GM19467 (cell line): ENCODE measurements around the gene SLC8B1.

Experiments
- ATAC-seq: cut with Tn5 transposase; IDR thresholded peaks from one replicate; pipeline ENCODE4 v1.9.1; 2021; ENCODE audit warnings: mild to moderate bottlenecking, moderate library complexity; ENCODE audit not compliant: unreplicated experiment

Gene SLC8B1

DNA sequence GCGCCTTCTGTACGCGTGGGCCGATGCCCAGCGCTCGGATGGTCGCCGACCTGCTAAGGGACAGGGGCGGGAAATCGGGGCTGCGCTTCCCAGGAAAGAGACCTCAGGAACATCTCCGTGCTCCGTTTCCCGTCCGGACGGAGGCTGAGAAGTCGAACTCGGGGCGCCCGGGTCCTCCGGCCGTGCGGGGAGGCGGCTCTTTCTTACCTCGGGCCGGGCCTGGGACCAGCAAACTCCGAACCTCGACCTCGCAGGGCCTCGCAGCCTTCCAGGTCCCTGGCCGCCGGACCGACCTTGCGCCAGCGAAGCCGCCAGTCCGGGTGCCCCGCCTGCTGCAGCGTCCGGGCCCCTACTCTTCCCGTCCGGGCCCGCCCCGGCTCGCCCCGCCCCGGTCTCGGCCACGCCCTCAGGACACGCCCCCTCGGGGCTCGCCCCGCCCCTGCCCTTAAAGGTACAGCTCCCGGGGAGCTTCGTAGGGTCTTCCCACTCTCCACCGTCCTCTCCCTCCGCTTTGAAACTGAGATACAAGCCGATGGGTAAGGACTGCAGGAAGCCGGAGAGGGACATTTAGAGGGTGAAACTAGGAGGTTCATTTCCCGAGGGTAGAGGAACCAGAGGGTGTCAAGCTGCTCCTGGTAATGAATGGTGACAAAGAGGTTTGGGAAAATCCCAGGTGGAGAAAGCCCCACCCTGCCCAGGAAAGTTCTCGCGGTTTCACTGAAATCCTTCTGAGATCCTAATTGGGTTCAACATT, at the start of gene SLC8B1:
SLC8B1 (minus strand) TSS at position 324 of the 754 bp plus-strand sequence. CDS start 2,231 bp downstream, outside the sequence.
- ATAC-seq: peak; percentile 90

DNA sequence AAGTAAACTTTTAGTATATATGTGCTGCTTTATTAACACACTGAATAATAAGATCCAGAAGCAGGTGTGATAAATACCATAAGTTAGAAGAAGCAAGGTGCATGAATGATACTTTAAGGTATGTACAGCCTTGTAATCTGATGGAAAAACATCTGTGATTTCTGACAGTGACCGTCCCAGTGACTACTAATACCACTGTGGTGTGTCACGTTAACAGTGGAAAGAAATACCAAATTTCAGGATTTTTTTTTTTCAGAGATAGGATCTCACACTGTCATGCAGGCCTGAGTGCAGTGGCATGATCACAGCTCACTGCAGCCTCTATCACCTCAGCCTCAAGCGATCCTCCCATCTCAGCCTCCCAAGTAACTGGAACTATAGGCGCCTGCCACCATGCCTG, 47.3 kb upstream of the SLC8B1 start:
- no peak for ATAC-seq

DNA sequence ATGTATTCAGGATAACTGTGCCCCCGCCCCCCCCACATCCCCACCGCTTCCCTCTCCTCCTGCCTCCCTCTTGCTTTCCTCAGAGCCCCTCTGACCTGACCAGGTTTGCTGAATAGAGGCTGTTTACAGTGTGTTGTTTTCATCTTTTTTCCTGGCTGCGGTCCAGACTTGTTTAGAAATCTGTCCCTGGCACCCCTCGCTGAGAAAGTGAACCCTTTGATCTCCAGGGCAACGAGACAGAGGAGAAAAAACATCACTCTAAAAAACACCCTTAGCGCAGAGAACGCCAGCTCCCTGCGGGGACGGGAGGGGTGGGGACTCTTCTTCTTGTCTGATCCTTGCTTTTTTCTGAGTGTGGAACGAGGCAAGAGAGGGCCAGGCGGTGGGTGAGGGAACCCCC, 46.3 kb upstream of the SLC8B1 start:
- ATAC-seq: no peak

- ATAC-seq: no peak
Measured at GRCh38 chr12:113378291-113378690, 43.4 kb upstream of the SLC8B1 start.

DNA sequence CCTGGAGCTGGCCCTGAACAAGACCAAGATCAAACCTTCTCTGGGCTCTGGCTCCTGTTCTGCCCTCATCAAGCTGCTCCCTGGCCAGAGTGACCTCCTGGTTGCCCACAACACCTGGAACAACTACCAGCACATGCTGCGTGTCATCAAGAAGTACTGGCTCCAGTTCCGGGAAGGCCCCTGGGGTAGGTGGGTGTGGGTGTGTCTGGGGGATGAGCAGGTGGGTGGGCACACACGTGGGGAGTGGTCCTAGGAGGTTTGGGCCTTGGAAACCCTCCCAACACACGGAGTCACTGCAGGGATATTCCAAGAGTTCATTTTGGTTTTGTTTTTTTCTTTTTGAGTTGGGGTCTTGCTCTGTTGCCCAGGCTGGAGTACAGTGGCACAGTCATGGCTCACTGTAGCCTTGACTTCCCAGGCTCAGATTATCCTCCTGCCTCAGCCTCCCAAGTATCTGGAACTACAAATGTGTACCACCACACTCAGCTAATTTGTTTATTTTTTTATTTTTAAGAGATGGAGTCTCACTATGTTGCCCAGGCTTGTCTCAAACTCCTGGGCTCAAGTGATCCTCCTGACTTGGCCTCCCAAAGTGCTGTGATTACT, 40.0 kb upstream of the SLC8B1 start:
- no peak for ATAC-seq

GRCh38 chr12:113373969-113374368, 39.1 kb upstream of the SLC8B1 start:
- no peak for ATAC-seq

GRCh38 chr12:113373440-113373839, 38.5 kb upstream of the SLC8B1 start:
- ATAC-seq: no peak

GRCh38 chr12:113372371-113372770, 37.5 kb upstream of the SLC8B1 start:
- no peak for ATAC-seq

- ATAC-seq: no peak
Measured at GRCh38 chr12:113371808-113372207, 36.9 kb upstream of the SLC8B1 start.

GRCh38 chr12:113370923-113371682, 36.2 kb upstream of the SLC8B1 start:
- ATAC-seq: no peak

DNA sequence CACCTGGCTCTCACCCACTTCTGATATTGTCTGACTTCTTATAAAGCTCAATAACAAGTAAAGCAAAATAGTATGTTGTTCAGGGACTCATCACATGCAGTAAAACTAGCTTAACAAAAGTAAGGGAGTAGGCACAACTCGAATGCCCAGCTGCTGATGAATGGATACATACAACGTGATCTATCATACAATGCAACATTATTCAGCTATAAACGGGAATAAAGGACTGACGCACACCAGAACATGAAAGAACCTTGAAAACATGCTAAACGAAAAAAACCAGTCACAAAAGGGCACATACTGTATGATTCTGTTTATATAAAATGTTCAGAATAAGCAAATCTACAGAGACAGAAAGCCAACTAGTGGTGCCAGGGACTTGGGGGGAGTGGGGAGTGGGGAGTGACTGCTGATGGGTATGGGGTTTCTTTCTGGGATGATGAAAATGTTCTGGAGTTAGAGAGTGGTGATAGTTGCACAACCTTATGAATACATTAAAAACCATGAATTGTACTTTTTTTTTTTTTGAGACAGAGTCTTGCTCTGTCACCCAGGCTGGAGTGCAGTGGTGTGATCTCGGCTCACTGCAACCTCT, 34.6 kb upstream of the SLC8B1 start:
- no peak for ATAC-seq

- no peak for ATAC-seq
Measured at GRCh38 chr12:113368331-113368730, 33.4 kb upstream of the SLC8B1 start.

DNA sequence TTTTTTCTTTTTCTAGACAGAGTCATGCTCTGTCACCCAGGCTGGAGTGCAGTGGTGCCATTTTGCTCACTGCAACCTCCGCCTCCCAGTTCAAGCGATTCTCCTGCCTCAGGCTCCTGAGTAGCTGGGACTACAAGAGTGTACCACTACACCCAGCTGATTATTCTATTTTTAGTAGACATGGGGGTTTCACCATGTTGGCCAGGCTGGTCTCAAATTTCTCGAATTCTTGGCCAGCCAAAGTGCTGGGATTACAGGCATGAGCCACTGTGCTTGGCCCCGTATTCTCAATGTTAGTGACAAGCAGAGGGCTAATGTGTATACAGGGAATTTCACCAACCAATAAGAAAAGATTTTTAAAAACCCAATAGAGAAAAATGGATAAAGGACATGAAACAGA, 31.9 kb upstream of the SLC8B1 start:
- no peak for ATAC-seq

- ATAC-seq: no peak
Measured at GRCh38 chr12:113365639-113366395, 30.9 kb upstream of the SLC8B1 start.

DNA sequence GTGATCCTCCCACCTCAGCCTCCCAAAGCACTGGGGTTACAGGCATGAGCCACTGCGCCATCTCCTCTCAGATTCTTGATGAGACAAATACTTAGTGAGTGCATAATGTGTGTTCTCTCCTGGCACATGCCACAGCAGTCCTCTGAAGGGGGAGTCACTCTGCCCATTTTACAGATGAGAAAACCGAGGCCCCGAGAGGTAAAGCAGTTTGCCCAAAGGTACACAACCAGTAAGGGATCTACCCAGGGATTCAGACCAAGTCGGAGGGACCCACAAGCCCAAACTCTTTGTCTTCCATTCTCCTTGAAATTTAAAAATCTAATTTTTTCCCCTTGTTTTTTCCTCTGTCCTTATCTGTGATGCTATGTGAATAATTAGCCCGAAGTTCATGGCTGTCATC, 29.8 kb upstream of the SLC8B1 start:
- no peak for ATAC-seq

GRCh38 chr12:113361574-113362370, 26.9 kb upstream of the SLC8B1 start:
- ATAC-seq: no peak

DNA sequence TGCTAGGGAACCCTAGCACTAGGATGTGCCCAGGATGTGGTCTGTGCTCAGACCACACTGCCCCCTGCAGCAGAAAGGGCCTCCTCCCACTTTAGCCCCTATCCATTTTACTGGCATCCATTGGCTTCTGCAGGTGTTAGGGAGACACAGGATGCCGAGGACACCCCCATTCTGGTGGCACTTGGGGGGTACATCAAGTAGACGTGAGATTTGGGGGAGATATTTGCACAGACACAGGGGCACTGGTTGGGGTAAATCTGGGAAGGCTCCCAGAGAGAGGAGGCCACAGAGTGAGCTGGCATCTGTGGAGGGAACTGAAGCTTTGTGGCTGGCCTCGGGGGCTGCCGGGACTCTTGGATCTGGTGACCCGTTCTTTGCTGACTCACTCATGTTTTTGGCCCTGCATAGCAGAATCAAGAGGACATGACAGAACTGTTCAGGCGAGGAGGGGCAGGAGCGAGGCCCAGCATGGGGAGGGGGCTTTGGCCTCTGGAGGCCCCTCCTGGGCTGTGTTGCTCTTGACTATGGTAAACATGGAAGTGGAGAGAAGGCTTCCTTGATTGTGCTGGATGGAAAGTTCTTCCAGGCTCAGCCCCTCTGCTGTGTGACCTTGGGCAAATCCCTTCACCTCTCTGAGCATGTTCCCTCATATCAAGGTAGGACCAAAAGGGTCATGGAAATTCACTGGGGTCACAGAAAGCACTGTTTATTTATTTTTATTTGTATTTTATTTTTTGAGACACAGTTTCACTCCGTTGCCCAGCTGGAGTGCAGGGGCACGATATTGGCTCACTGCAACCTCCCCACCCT, 25.2 kb upstream of the SLC8B1 start:
- no peak for ATAC-seq

GRCh38 chr12:113359133-113359938, 24.4 kb upstream of the SLC8B1 start:
- peak; percentile 11 for ATAC-seq
